ENCODE results near the gene CPB2. TPM values are rescaled to one million over a fixed set of nuclear protein-coding genes. Genes with fewer than 3 reads are reported as not detected.

The CPB2 gene
- polyA plus RNA-seq, 1 donor (not counting 4 experiments of a cell fraction or from before 2014, with no cell fraction given): 0.26 TPM

DNA sequence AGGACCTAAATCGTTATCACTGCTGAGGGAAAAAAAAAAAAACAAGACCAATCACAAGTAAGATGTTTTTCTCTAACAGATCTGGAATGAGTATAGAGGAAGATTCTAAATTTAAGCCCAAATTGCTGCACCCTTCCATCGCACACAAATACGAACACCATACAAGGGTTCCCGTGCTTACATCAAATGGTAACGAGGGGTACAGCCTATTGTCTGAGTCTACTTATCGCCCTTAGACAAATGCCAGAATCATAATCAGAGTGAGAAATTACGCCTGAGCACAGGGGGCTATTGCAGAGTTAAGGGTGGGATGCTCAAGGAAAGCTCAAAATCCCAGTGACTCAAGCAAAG, 52.9 kb downstream of the CPB2 start:
- H3K9me1 ChIP-seq (ENCODE audit: control insufficient read depth, extremely low read depth, insufficient read depth, low read length): no peaks in the 10 kb centered on the region
- dilution Hi-C loops (cut with MboI; ENCODE audit: extremely low pct_ligation_motif_present, low sequenced_read_pairs): no loop called here
- no peak for TF ChIP-seq EZH2 (IDR thresholded peaks at IDR 0.05; ENCODE audit: low read length)
- TF ChIP-seq CTCF (optimal IDR thresholded peaks at IDR 0.05 in 1 of 3, IDR thresholded peaks at IDR 0.05 in 1 of 3, conservative IDR thresholded peaks at IDR 0.05 in 1 of 3; ENCODE audit: extremely low read depth in 1 of 3, insufficient read depth in 2 of 3, low read length in 3 of 3): no peak
- DNase-seq (ENCODE audit: low read depth, low spot score): no peak
- peak overlapping the region; percentile 85 for H3K4me2 ChIP-seq (ENCODE audit: control insufficient read depth, extremely low read depth, insufficient read depth, low read depth, low read length)
- no peaks in the 10 kb centered on the region for H3K9me3 ChIP-seq (ENCODE audit: control insufficient read depth, low read depth, low read length)
- peak overlapping the region; percentile 85 for H3K27ac ChIP-seq (ENCODE audit: control insufficient read depth, insufficient read depth, low read length)
- H3K27me3 ChIP-seq (ENCODE audit: control insufficient read depth, extremely low read depth, insufficient read depth, low read length): no peaks in the 10 kb centered on the region
- H3K4me1 ChIP-seq (ENCODE audit: control insufficient read depth, extremely low read depth, insufficient read depth, low read length): peaks cover 25% of the 10 kb centered on the region
- H3K79me2 ChIP-seq (ENCODE audit: control insufficient read depth, insufficient read depth, low read length): peaks cover 63% of the 10 kb centered on the region
- peak overlapping the region; percentile 93 for H3K9ac ChIP-seq (ENCODE audit: control insufficient read depth, extremely low read depth, insufficient read depth, low read length)
- FAIRE-seq: no peak
- peak overlapping the region; percentile 77 to 97 (median 85) for H3K4me3 ChIP-seq (ENCODE audit: control insufficient read depth in 2 of 3, extremely low read depth in 1 of 3, insufficient read depth in 2 of 3, low read depth in 1 of 3, low read length in 3 of 3)
- H3K36me3 ChIP-seq (ENCODE audit: control insufficient read depth in 2 of 2, extremely low read depth in 1 of 2, insufficient read depth in 2 of 2, low read length in 2 of 2): no peaks in the 10 kb centered on the region
- H2AFZ ChIP-seq (ENCODE audit: control insufficient read depth, low read length): peak overlapping the region; percentile 86
- no peaks in the 10 kb centered on the region for H4K20me1 ChIP-seq (ENCODE audit: control insufficient read depth, extremely low read depth, insufficient read depth, low read length)

GRCh38 chr13:46050771-46051170, 54.1 kb downstream of the CPB2 start:
- Histone ChIP-seq H3K4me1 (ENCODE audit: control insufficient read depth, extremely low read depth, insufficient read depth, low read length) (peaks cover 17% of the 10 kb centered on the region), H3K36me3 (ENCODE audit: control insufficient read depth in 2 of 2, extremely low read depth in 1 of 2, insufficient read depth in 2 of 2, low read length in 2 of 2) (no peaks in the 10 kb centered on the region), H3K27me3 (ENCODE audit: control insufficient read depth, extremely low read depth, insufficient read depth, low read length) (no peaks in the 10 kb centered on the region), H4K20me1 (ENCODE audit: control insufficient read depth, extremely low read depth, insufficient read depth, low read length) (no peaks in the 10 kb centered on the region), H3K4me2 (ENCODE audit: control insufficient read depth, extremely low read depth, insufficient read depth, low read depth, low read length) (peak overlapping the region; percentile 85), H3K27ac (ENCODE audit: control insufficient read depth, insufficient read depth, low read length) (no peak overlapping the region), H3K9ac (ENCODE audit: control insufficient read depth, extremely low read depth, insufficient read depth, low read length) (peak overlapping the region; percentile 93), H3K4me3 (ENCODE audit: control insufficient read depth in 2 of 3, extremely low read depth in 1 of 3, insufficient read depth in 2 of 3, low read depth in 1 of 3, low read length in 3 of 3) (peak overlapping the region in 2 of 3 experiments; percentile 85 to 97), H3K79me2 (ENCODE audit: control insufficient read depth, insufficient read depth, low read length) (peaks cover 70% of the 10 kb centered on the region), H2AFZ (ENCODE audit: control insufficient read depth, low read length) (no peak overlapping the region), H3K9me1 (ENCODE audit: control insufficient read depth, extremely low read depth, insufficient read depth, low read length) (no peaks in the 10 kb centered on the region), H3K9me3 (ENCODE audit: control insufficient read depth, low read depth, low read length) (no peaks in the 10 kb centered on the region)
- DNase-seq (ENCODE audit: low read depth, low spot score): no peak
- TF ChIP-seq CTCF (optimal IDR thresholded peaks at IDR 0.05 in 1 of 3, IDR thresholded peaks at IDR 0.05 in 1 of 3, conservative IDR thresholded peaks at IDR 0.05 in 1 of 3; ENCODE audit: extremely low read depth in 1 of 3, insufficient read depth in 2 of 3, low read length in 3 of 3) (no peak), EZH2 (IDR thresholded peaks at IDR 0.05; ENCODE audit: low read length) (no peak)
- dilution Hi-C loops (cut with MboI; ENCODE audit: extremely low pct_ligation_motif_present, low sequenced_read_pairs): no loop called here
- no peak for FAIRE-seq
